Ishikawa (cell line): Measurements from ENCODE around the gene CYYR1.

Experiments
- CEBPB ChIP-seq: IDR thresholded peaks from 2 replicates; pipeline ENCODE4 v1.6.1; 2012
- CREB1 ChIP-seq: IDR thresholded peaks from 2 replicates; pipeline ENCODE4 v1.6.1; 2012; ENCODE audit warnings: low read depth
- EGR1 ChIP-seq: IDR thresholded peaks from 2 replicates; pipeline ENCODE4 v1.6.1; 2012
- EP300 ChIP-seq: IDR thresholded peaks from 2 replicates; pipeline ENCODE4 v1.6.1; 2012; ENCODE audit warnings: borderline replicate concordance
- FOXM1 ChIP-seq: IDR thresholded peaks from 2 replicates; pipeline ENCODE4 v1.6.1; 2012; ENCODE audit warnings: low read depth, borderline replicate concordance
- NFIC ChIP-seq: IDR thresholded peaks from 2 replicates; pipeline ENCODE4 v1.6.1; 2012
- RAD21 ChIP-seq: IDR thresholded peaks from 2 replicates; pipeline ENCODE4 v1.6.1; 2012; ENCODE audit warnings: low read depth
- TAF1 ChIP-seq: IDR thresholded peaks from 2 replicates; pipeline ENCODE4 v1.6.1; 2012; ENCODE audit warnings: low read depth, mild to moderate bottlenecking
- TCF12 ChIP-seq: IDR thresholded peaks from 2 replicates; pipeline ENCODE4 v1.6.1; 2012; ENCODE audit warnings: low read depth
- TEAD4 ChIP-seq: IDR thresholded peaks from 2 replicates; pipeline ENCODE4 v1.6.1; 2012
- YY1 ChIP-seq: IDR thresholded peaks from 2 replicates; pipeline ENCODE4 v1.6.1; 2012; ENCODE audit warnings: low read depth
- ZBTB7A ChIP-seq: IDR thresholded peaks from 2 replicates; pipeline ENCODE4 v1.6.1; 2012; ENCODE audit warnings: low read depth
- TF ChIP-seq, protein P1 (sequence below): IDR thresholded peaks from 2 replicates; pipeline ENCODE4 v1.6.1; 2012; ENCODE audit warnings: low read depth, mild to moderate bottlenecking
- TF ChIP-seq, protein P2 (sequence below): IDR thresholded peaks from 2 replicates; pipeline ENCODE4 v1.6.1; 2012
- TF ChIP-seq, protein P3 (sequence below): IDR thresholded peaks from 2 replicates; pipeline ENCODE4 v1.6.1; 2012

Gene CYYR1

DNA sequence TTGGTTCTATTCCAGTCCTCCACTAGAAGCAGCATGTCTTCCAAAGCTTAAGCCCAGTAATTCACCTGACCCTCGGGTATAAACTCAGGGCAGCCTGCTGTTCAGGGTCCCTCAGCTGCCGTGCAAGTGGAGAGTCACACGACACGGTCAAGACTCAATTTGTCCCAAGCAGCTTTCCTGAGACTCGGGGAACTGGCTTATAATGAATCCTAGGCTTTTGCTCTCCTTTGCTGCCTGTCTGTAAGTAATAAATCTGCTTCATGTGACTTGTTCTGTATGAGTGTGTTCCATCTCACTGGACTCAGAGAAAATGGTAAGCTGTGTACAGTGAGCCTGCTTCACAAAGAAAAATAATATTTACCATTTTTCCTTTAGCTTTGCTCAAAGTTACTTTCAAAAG lies 119.8 kb downstream of the CYYR1 start:
- TF ChIP-seq, protein P1, sequence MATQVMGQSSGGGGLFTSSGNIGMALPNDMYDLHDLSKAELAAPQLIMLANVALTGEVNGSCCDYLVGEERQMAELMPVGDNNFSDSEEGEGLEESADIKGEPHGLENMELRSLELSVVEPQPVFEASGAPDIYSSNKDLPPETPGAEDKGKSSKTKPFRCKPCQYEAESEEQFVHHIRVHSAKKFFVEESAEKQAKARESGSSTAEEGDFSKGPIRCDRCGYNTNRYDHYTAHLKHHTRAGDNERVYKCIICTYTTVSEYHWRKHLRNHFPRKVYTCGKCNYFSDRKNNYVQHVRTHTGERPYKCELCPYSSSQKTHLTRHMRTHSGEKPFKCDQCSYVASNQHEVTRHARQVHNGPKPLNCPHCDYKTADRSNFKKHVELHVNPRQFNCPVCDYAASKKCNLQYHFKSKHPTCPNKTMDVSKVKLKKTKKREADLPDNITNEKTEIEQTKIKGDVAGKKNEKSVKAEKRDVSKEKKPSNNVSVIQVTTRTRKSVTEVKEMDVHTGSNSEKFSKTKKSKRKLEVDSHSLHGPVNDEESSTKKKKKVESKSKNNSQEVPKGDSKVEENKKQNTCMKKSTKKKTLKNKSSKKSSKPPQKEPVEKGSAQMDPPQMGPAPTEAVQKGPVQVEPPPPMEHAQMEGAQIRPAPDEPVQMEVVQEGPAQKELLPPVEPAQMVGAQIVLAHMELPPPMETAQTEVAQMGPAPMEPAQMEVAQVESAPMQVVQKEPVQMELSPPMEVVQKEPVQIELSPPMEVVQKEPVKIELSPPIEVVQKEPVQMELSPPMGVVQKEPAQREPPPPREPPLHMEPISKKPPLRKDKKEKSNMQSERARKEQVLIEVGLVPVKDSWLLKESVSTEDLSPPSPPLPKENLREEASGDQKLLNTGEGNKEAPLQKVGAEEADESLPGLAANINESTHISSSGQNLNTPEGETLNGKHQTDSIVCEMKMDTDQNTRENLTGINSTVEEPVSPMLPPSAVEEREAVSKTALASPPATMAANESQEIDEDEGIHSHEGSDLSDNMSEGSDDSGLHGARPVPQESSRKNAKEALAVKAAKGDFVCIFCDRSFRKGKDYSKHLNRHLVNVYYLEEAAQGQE: no peak
- TF ChIP-seq, protein P2, sequence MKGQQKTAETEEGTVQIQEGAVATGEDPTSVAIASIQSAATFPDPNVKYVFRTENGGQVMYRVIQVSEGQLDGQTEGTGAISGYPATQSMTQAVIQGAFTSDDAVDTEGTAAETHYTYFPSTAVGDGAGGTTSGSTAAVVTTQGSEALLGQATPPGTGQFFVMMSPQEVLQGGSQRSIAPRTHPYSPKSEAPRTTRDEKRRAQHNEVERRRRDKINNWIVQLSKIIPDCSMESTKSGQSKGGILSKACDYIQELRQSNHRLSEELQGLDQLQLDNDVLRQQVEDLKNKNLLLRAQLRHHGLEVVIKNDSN: no peak
- TF ChIP-seq CREB1 (no peak), TAF1 (no peak), EP300 (no peak), TCF12 (no peak), FOXM1 (no peak), EGR1 (no peak), ZBTB7A (no peak), RAD21 (no peak), NFIC (no peak), YY1 (no peak), CEBPB (no peak), TEAD4 (no peak)
- TF ChIP-seq, protein P3, sequence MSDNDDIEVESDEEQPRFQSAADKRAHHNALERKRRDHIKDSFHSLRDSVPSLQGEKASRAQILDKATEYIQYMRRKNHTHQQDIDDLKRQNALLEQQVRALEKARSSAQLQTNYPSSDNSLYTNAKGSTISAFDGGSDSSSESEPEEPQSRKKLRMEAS: no peak

GRCh38 chr21:26451081-26451740 lies 121.9 kb downstream of the CYYR1 start:
- TF ChIP-seq TCF12 (no peak), TEAD4 (no peak), FOXM1 (no peak), TAF1 (no peak), CEBPB (no peak), ZBTB7A (no peak), RAD21 (no peak), CREB1 (no peak), YY1 (no peak)
- TF ChIP-seq, protein P1: no peak
- TF ChIP-seq, protein P3: no peak

DNA sequence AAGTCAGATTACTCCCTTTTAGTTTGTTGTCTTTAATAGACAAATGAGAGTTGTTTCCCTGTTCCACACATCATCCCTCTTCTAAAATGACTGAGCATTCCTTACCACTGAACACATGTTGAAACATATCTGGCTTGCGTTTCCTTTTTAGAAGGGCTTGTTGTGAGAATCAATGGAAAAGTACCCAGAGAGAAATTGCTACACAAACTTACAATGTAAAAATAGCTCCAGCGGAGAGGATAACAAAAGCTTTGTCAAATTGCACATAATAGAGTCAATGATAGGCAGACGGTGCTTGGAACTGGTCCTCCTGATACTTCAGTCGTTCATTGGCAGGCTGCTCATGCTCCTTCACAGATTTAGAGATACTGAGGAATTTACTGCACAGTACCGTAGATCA lies 123.9 kb downstream of the CYYR1 start:
- TF ChIP-seq TCF12 (no peak), ZBTB7A (no peak), FOXM1 (no peak), CREB1 (no peak), NFIC (no peak), YY1 (no peak), RAD21 (no peak), TEAD4 (no peak), TAF1 (no peak), EP300 (no peak), CEBPB (no peak), EGR1 (no peak)
- TF ChIP-seq, protein P2: no peak
- TF ChIP-seq, protein P1: no peak

DNA sequence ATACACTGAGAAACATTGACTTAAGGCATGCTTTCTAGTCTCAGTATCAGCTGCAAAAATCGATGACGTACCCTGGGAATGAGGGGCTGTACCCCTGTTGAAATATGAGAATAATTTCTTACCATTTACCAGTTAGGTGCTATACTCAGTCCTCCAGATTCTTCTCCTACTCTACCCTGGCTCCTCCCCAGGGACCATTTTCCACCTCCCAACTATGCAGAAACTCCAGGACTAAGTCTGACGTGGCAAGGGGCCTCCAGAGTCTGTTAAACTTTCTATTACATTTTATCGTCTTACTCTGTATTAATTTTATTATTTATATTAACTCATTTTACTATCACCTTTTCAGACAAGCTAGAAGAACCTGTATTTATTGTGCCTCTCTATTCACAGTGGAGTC lies 124.3 kb downstream of the CYYR1 start:
- TF ChIP-seq RAD21 (no peak), TAF1 (no peak), YY1 (no peak)
- TF ChIP-seq, protein P1: no peak
- TF ChIP-seq, protein P2: no peak
